ENCODE data around the gene EIPR1. TPM values are rescaled to one million over a fixed set of nuclear protein-coding genes. Genes with fewer than 3 reads are reported as not detected.

The EIPR1 gene
- polyA plus RNA-seq, 1 donor (not counting 4 experiments of a cell fraction or from before 2014, with no cell fraction given): 44.3 TPM

DNA sequence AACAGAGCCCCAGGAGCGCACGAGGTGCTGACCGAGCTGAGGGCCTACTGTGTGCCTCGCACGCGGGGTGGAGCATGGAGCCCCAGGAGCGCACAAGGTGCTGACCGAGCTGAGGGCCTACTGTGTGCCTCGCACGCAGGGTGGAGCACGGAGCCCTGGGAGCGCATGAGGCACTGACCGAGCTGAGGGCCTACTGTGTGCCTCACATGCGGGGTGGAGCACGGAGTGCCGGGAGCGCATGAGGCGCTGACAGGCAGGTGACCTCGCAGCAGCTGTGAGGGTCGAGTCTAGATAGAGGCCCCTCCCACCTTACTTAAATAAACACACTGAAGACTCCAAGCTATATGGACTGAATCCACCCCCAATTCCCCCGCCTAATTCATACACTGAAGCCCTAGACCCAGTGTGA, 60.3 kb downstream of the EIPR1 start:
- H3K27ac ChIP-seq (ENCODE audit: control insufficient read depth, insufficient read depth, low read length): no peak overlapping the region
- H3K9ac ChIP-seq (ENCODE audit: control insufficient read depth, extremely low read depth, insufficient read depth, low read length): no peak overlapping the region
- peaks cover 10% of the 10 kb centered on the region for H3K79me2 ChIP-seq (ENCODE audit: control insufficient read depth, insufficient read depth, low read length)
- H3K9me1 ChIP-seq (ENCODE audit: control insufficient read depth, extremely low read depth, insufficient read depth, low read length): no peaks in the 10 kb centered on the region
- no peak overlapping the region for H3K4me2 ChIP-seq (ENCODE audit: control insufficient read depth, extremely low read depth, insufficient read depth, low read depth, low read length)
- no peaks in the 10 kb centered on the region for H3K27me3 ChIP-seq (ENCODE audit: control insufficient read depth, extremely low read depth, insufficient read depth, low read length)
- no peak for DNase-seq (ENCODE audit: low read depth, low spot score)
- peaks cover 2 to 13% of the 10 kb centered on the region in 2 experiments for H3K36me3 ChIP-seq (ENCODE audit: control insufficient read depth in 2 of 2, extremely low read depth in 1 of 2, insufficient read depth in 2 of 2, low read length in 2 of 2)
- no peak for TF ChIP-seq EZH2 (IDR thresholded peaks at IDR 0.05; ENCODE audit: low read length)
- TF ChIP-seq, protein P1, sequence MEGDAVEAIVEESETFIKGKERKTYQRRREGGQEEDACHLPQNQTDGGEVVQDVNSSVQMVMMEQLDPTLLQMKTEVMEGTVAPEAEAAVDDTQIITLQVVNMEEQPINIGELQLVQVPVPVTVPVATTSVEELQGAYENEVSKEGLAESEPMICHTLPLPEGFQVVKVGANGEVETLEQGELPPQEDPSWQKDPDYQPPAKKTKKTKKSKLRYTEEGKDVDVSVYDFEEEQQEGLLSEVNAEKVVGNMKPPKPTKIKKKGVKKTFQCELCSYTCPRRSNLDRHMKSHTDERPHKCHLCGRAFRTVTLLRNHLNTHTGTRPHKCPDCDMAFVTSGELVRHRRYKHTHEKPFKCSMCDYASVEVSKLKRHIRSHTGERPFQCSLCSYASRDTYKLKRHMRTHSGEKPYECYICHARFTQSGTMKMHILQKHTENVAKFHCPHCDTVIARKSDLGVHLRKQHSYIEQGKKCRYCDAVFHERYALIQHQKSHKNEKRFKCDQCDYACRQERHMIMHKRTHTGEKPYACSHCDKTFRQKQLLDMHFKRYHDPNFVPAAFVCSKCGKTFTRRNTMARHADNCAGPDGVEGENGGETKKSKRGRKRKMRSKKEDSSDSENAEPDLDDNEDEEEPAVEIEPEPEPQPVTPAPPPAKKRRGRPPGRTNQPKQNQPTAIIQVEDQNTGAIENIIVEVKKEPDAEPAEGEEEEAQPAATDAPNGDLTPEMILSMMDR (optimal IDR thresholded peaks at IDR 0.05 in 1 of 3, IDR thresholded peaks at IDR 0.05 in 1 of 3, conservative IDR thresholded peaks at IDR 0.05 in 1 of 3; ENCODE audit: extremely low read depth in 1 of 3, insufficient read depth in 2 of 3, low read length in 3 of 3): no peak
- no peaks in the 10 kb centered on the region for H3K4me1 ChIP-seq (ENCODE audit: control insufficient read depth, extremely low read depth, insufficient read depth, low read length)
- H4K20me1 ChIP-seq (ENCODE audit: control insufficient read depth, extremely low read depth, insufficient read depth, low read length): no peaks in the 10 kb centered on the region
- H2AFZ ChIP-seq (ENCODE audit: control insufficient read depth, low read length): no peak overlapping the region
- no peak for FAIRE-seq
- no peak overlapping the region for H3K4me3 ChIP-seq (ENCODE audit: control insufficient read depth in 2 of 3, extremely low read depth in 1 of 3, insufficient read depth in 2 of 3, low read depth in 1 of 3, low read length in 3 of 3)
- dilution Hi-C loops (cut with MboI; ENCODE audit: extremely low pct_ligation_motif_present, low sequenced_read_pairs): no loop called here
- no peaks in the 10 kb centered on the region for H3K9me3 ChIP-seq (ENCODE audit: control insufficient read depth, low read depth, low read length)

DNA sequence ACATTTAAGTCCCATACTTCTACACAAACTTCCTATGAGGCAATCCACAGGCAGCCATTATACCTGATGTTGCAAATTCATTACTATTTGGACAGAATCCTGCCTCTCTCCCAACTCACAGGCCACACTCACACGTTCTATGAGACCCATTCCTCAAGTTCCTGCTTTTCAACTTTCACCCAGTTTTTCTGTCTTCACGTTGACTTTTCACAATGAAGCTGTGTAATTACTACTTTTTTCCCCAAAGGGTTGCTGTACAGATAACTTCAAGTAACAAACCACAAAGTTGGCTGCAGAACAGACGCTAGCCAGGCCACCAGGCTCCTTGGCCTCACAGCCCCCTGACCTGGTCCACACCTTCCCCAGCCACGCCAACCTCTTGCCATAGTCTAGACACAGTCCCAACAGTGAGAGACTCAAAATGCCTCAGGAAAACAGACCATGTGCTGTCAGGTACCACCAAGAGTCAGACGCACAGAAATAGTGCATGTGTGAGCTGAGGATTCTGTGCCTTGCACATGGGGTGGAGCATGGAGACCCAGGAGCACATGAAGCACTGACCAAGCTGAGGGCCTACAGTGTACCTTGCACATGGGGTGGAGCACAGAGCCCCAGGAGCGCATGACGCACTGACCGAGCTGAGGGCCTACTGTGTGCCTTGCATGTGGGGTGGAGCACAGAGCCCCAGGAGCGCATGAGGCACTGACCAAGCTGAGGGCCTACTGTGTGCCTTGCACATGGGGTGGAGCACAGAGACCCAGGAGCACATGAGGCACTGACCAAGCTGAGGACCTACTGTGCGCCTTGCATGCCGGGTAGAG, 61.0 kb downstream of the EIPR1 start:
- Histone ChIP-seq H3K4me2 (ENCODE audit: control insufficient read depth, extremely low read depth, insufficient read depth, low read depth, low read length) (no peak overlapping the region), H3K9me3 (ENCODE audit: control insufficient read depth, low read depth, low read length) (no peaks in the 10 kb centered on the region), H3K4me1 (ENCODE audit: control insufficient read depth, extremely low read depth, insufficient read depth, low read length) (no peaks in the 10 kb centered on the region), H3K9me1 (ENCODE audit: control insufficient read depth, extremely low read depth, insufficient read depth, low read length) (no peaks in the 10 kb centered on the region), H3K27me3 (ENCODE audit: control insufficient read depth, extremely low read depth, insufficient read depth, low read length) (no peaks in the 10 kb centered on the region), H3K27ac (ENCODE audit: control insufficient read depth, insufficient read depth, low read length) (no peak overlapping the region), H3K36me3 (ENCODE audit: control insufficient read depth in 2 of 2, extremely low read depth in 1 of 2, insufficient read depth in 2 of 2, low read length in 2 of 2) (peaks cover 2 to 13% of the 10 kb centered on the region in 2 experiments), H3K79me2 (ENCODE audit: control insufficient read depth, insufficient read depth, low read length) (peaks cover 10% of the 10 kb centered on the region), H4K20me1 (ENCODE audit: control insufficient read depth, extremely low read depth, insufficient read depth, low read length) (no peaks in the 10 kb centered on the region), H3K4me3 (ENCODE audit: control insufficient read depth in 2 of 3, extremely low read depth in 1 of 3, insufficient read depth in 2 of 3, low read depth in 1 of 3, low read length in 3 of 3) (no peak overlapping the region), H2AFZ (ENCODE audit: control insufficient read depth, low read length) (no peak overlapping the region), H3K9ac (ENCODE audit: control insufficient read depth, extremely low read depth, insufficient read depth, low read length) (no peak overlapping the region)
- dilution Hi-C loops (cut with MboI; ENCODE audit: extremely low pct_ligation_motif_present, low sequenced_read_pairs): no loop called here
- TF ChIP-seq EZH2 (IDR thresholded peaks at IDR 0.05; ENCODE audit: low read length): no peak
- TF ChIP-seq, protein P1 (optimal IDR thresholded peaks at IDR 0.05 in 1 of 3, IDR thresholded peaks at IDR 0.05 in 1 of 3, conservative IDR thresholded peaks at IDR 0.05 in 1 of 3; ENCODE audit: extremely low read depth in 1 of 3, insufficient read depth in 2 of 3, low read length in 3 of 3): no peak
- FAIRE-seq (no peak), DNase-seq (ENCODE audit: low read depth, low spot score) (no peak)
